ENCODE measurements around the gene ARHGAP6. TPM values are rescaled to one million over a fixed set of nuclear protein-coding genes. Genes with fewer than 3 reads are reported as not detected.

The ARHGAP6 gene
- total RNA-seq, 1 experiment from 2014 or later = 0.50 TPM

DNA sequence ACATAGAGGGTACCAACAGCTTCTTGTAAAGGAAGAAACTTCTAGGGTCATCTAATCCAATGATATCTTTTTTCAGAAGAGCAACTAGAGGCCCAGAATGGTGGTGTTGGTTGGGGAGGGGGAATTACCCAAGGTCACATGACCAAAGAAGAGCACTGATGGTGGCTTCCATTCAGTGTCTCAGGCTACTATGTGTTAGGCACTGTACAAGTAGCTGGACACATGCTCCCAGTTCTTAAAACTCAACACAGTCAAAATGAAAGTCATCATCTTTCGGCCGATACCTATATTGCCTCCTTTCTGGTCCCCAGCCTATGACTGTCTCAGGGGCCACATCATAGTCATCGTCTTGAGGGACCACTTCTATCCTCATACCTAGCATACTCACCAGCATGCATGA lies 88.1 kb downstream of the ARHGAP6 start:
- no peaks in the 10 kb centered on the region for H3K4me1 ChIP-seq
- intact Hi-C loops (cut with micrococcal nuclease; ENCODE audit: unreplicated experiment) = no loop called here
- TF ChIP-seq, protein P1, sequence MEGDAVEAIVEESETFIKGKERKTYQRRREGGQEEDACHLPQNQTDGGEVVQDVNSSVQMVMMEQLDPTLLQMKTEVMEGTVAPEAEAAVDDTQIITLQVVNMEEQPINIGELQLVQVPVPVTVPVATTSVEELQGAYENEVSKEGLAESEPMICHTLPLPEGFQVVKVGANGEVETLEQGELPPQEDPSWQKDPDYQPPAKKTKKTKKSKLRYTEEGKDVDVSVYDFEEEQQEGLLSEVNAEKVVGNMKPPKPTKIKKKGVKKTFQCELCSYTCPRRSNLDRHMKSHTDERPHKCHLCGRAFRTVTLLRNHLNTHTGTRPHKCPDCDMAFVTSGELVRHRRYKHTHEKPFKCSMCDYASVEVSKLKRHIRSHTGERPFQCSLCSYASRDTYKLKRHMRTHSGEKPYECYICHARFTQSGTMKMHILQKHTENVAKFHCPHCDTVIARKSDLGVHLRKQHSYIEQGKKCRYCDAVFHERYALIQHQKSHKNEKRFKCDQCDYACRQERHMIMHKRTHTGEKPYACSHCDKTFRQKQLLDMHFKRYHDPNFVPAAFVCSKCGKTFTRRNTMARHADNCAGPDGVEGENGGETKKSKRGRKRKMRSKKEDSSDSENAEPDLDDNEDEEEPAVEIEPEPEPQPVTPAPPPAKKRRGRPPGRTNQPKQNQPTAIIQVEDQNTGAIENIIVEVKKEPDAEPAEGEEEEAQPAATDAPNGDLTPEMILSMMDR (IDR thresholded peaks at IDR 0.05; ENCODE audit: insufficient read depth in 1 of 2, low read depth in 1 of 2, low read length in 1 of 2, severe bottlenecking in 1 of 2, unreplicated experiment in 1 of 2) = no peak
- no peaks in the 10 kb centered on the region for H3K36me3 Mint-ChIP-seq (ENCODE audit: insufficient read depth, unreplicated experiment)
- H3K36me3 ChIP-seq (ENCODE audit: control insufficient read depth, insufficient read depth, low read length) = no peaks in the 10 kb centered on the region
- no peak overlapping the region for H3K4me3 ChIP-seq (ENCODE audit: low read depth, low read length)
- H3K27me3 ChIP-seq (replicated peaks; ENCODE audit: control insufficient read depth, insufficient read depth, low read length) = no peaks in the 10 kb centered on the region
- no TSS peak for BruUV-seq (replicated peaks)
- CTCF ChIA-PET = no interaction called here
- H3K9me3 ChIP-seq = no peaks in the 10 kb centered on the region
- no peaks in the 10 kb centered on the region for H3K9me3 Mint-ChIP-seq (ENCODE audit: unreplicated experiment)
- no peak for DNase-seq
- no peaks in the 10 kb centered on the region for H3K4me1 Mint-ChIP-seq (ENCODE audit: low read depth, unreplicated experiment)
- no peak overlapping the region for H3K4me3 Mint-ChIP-seq (ENCODE audit: unreplicated experiment)
- H3K27me3 Mint-ChIP-seq (ENCODE audit: insufficient read depth, unreplicated experiment) = peaks cover 6% of the 10 kb centered on the region
- POLR2A ChIA-PET = no interaction called here
- H3K27ac Mint-ChIP-seq (ENCODE audit: unreplicated experiment) = no peak overlapping the region

DNA sequence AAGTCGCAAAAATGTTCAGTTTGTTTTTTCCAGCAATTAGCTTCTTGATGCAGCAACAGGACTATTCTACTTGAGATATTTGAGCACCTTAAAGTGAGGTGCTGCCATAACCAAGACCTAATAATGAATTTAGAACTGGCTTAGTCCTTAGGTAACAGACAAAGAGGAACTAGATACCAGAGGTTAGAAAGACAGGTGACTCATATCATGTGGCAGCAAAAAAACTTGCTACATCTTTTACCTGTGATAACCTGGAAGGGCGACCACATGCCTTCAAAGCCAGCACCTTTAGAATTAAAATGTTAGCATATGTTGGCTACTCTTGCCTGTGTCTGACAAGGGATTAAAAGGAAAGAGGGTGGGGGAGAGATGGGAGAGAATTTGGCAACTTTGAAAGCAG lies 90.4 kb downstream of the ARHGAP6 start:
- Mint-ChIP-seq H3K27ac (ENCODE audit: unreplicated experiment) (no peak overlapping the region), H3K4me1 (ENCODE audit: low read depth, unreplicated experiment) (no peaks in the 10 kb centered on the region), H3K4me3 (ENCODE audit: unreplicated experiment) (no peak overlapping the region), H3K27me3 (ENCODE audit: insufficient read depth, unreplicated experiment) (peaks cover 6% of the 10 kb centered on the region), H3K9me3 (ENCODE audit: unreplicated experiment) (no peaks in the 10 kb centered on the region), H3K36me3 (ENCODE audit: insufficient read depth, unreplicated experiment) (no peaks in the 10 kb centered on the region)
- H3K4me1 ChIP-seq = no peaks in the 10 kb centered on the region
- no peak for DNase-seq
- BruUV-seq (replicated peaks) = no TSS peak
- H3K27me3 ChIP-seq (replicated peaks; ENCODE audit: control insufficient read depth, insufficient read depth, low read length) = no peaks in the 10 kb centered on the region
- H3K36me3 ChIP-seq (ENCODE audit: control insufficient read depth, insufficient read depth, low read length) = no peaks in the 10 kb centered on the region
- POLR2A ChIA-PET = no interaction called here
- no peaks in the 10 kb centered on the region for H3K9me3 ChIP-seq
- TF ChIP-seq, protein P1 (IDR thresholded peaks at IDR 0.05; ENCODE audit: insufficient read depth in 1 of 2, low read depth in 1 of 2, low read length in 1 of 2, severe bottlenecking in 1 of 2, unreplicated experiment in 1 of 2) = no peak
- intact Hi-C loops (cut with micrococcal nuclease; ENCODE audit: unreplicated experiment) = no loop called here
- CTCF ChIA-PET = no interaction called here
- no peak overlapping the region for H3K4me3 ChIP-seq (ENCODE audit: low read depth, low read length)

DNA sequence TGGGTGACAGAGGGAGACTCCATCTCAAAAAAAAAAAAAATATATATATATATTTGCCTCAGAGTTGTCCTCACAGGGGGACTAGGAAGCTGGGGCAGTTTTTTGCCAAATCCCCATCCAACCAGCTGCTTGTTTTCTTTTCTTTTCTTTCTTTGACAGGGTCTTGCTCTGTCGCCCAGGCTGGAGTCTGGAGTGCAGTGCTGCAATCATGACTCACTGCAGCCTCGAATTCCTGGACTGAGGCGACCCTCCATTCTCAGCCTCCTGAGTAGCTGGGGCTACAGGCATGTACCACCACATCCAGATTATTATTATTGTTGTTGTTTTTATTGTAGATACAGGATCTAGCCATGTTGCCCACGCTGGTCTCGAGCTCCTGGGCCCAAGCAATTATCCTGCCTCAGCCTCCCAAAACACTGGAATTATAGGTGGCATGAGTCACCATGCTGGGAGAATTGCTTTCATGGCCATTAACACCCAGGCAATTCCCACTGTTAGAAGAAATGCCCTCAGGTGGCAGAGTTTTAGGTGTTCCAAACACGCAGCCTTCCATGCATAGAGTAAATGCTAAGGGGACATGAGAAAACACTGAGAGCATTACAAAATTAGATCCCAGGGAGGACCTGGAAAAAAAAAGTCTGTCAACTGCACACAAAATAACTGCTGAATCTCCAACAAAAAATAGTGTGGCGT lies 98.0 kb downstream of the ARHGAP6 start:
- TF ChIP-seq, protein P1 (IDR thresholded peaks at IDR 0.05; ENCODE audit: insufficient read depth in 1 of 2, low read depth in 1 of 2, low read length in 1 of 2, severe bottlenecking in 1 of 2, unreplicated experiment in 1 of 2) = no peak
- H3K27me3 ChIP-seq (replicated peaks; ENCODE audit: control insufficient read depth, insufficient read depth, low read length) = no peaks in the 10 kb centered on the region
- no peaks in the 10 kb centered on the region for H3K4me1 ChIP-seq
- no peak for DNase-seq
- intact Hi-C loops (cut with micrococcal nuclease; ENCODE audit: unreplicated experiment) = no loop called here
- H3K4me3 ChIP-seq (ENCODE audit: low read depth, low read length) = no peak overlapping the region
- POLR2A ChIA-PET = no interaction called here
- Mint-ChIP-seq H3K4me3 (ENCODE audit: unreplicated experiment) (no peak overlapping the region), H3K36me3 (ENCODE audit: insufficient read depth, unreplicated experiment) (no peaks in the 10 kb centered on the region), H3K27ac (ENCODE audit: unreplicated experiment) (no peak overlapping the region), H3K9me3 (ENCODE audit: unreplicated experiment) (no peaks in the 10 kb centered on the region), H3K27me3 (ENCODE audit: insufficient read depth, unreplicated experiment) (no peaks in the 10 kb centered on the region), H3K4me1 (ENCODE audit: low read depth, unreplicated experiment) (no peaks in the 10 kb centered on the region)
- CTCF ChIA-PET = no interaction called here
- H3K36me3 ChIP-seq (ENCODE audit: control insufficient read depth, insufficient read depth, low read length) = no peaks in the 10 kb centered on the region
- no peaks in the 10 kb centered on the region for H3K9me3 ChIP-seq
- no TSS peak for BruUV-seq (replicated peaks)
